H1 (cell line): ENCODE results near the gene WDR77.

ENCODE experiments used
- CTCF ChIP-seq, 3 experiments: IDR thresholded peaks; 1 replicate in 2 of 3; 2 replicates in 1 of 3; pipeline versions ENCODE4 v1.5.1 to v1.6.1; 2011; ENCODE audit warnings: low read length in 3 of 3, mild to moderate bottlenecking in 3 of 3, inconsistent platforms in 2 of 3, low read depth in 1 of 3, moderate library complexity in 1 of 3; ENCODE audit not compliant: insufficient read depth in 1 of 3; ENCODE audit errors: control extremely low read depth in 1 of 3
- FOSL1 ChIP-seq: IDR thresholded peaks from 2 replicates; pipeline ENCODE4 v1.6.1; 2011; ENCODE audit warnings: mild to moderate bottlenecking, low read depth, low read length, moderate library complexity; ENCODE audit not compliant: insufficient read depth
- HDAC2 ChIP-seq, 2 experiments: fragments of 300-600 bp in 1 of 2; sonication (generic) in 1 of 2; IDR thresholded peaks; 2 replicates each; pipeline ENCODE4 v1.6.1; 2011 to 2012; ENCODE audit warnings: low read depth in 2 of 2, low read length in 2 of 2, mild to moderate bottlenecking in 2 of 2, moderate library complexity in 2 of 2, borderline replicate concordance in 1 of 2, inconsistent platforms in 1 of 2
- RAD21 ChIP-seq, 2 experiments: IDR thresholded peaks in 1 of 2; conservative IDR thresholded peaks in 1 of 2; 2 replicates each; pipeline ENCODE4 v1.6.1; 2011; ENCODE audit warnings: low read depth in 2 of 2, low read length in 2 of 2, improper control_type of control experiment in 1 of 2, inconsistent platforms in 1 of 2, mild to moderate bottlenecking in 1 of 2, moderate library complexity in 1 of 2
- SP1 ChIP-seq: IDR thresholded peaks from 2 replicates; pipeline ENCODE4 v1.6.1; 2011; ENCODE audit warnings: low read depth, low read length

- TF ChIP-seq FOSL1 (no peak), SP1 (no peak), CTCF (IDR thresholded peaks at IDR 0.05; ENCODE audit: control extremely low read depth in 1 of 3, insufficient read depth in 1 of 3, low read depth in 1 of 3, low read length in 3 of 3) (no peak), RAD21 (IDR thresholded peaks at IDR 0.05 in 1 of 2, conservative IDR thresholded peaks at IDR 0.05 in 1 of 2; ENCODE audit: low read depth in 2 of 2, low read length in 2 of 2) (no peak), HDAC2 (IDR thresholded peaks at IDR 0.05; ENCODE audit: borderline replicate concordance in 1 of 2, low read depth in 2 of 2, low read length in 2 of 2) (no peak)
Measured at GRCh38 chr1:111450185-111450584, 1.1 kb upstream of the WDR77 start.
